GM21528 (cell line): ENCODE measurements around the gene RIMBP3B.
"Not testable (repeated sequence)": the region's sequence is repeated elsewhere in the genome, so short reads cannot be mapped to it uniquely, and the experiment has no call there.

Experiments
- ATAC-seq: cut with Tn5 transposase; IDR thresholded peaks from one replicate; pipeline ENCODE4 v1.9.1; 2021; ENCODE audit warnings: mild to moderate bottlenecking, moderate library complexity; ENCODE audit not compliant: unreplicated experiment, low FRiP score

The RIMBP3B gene, protein sequence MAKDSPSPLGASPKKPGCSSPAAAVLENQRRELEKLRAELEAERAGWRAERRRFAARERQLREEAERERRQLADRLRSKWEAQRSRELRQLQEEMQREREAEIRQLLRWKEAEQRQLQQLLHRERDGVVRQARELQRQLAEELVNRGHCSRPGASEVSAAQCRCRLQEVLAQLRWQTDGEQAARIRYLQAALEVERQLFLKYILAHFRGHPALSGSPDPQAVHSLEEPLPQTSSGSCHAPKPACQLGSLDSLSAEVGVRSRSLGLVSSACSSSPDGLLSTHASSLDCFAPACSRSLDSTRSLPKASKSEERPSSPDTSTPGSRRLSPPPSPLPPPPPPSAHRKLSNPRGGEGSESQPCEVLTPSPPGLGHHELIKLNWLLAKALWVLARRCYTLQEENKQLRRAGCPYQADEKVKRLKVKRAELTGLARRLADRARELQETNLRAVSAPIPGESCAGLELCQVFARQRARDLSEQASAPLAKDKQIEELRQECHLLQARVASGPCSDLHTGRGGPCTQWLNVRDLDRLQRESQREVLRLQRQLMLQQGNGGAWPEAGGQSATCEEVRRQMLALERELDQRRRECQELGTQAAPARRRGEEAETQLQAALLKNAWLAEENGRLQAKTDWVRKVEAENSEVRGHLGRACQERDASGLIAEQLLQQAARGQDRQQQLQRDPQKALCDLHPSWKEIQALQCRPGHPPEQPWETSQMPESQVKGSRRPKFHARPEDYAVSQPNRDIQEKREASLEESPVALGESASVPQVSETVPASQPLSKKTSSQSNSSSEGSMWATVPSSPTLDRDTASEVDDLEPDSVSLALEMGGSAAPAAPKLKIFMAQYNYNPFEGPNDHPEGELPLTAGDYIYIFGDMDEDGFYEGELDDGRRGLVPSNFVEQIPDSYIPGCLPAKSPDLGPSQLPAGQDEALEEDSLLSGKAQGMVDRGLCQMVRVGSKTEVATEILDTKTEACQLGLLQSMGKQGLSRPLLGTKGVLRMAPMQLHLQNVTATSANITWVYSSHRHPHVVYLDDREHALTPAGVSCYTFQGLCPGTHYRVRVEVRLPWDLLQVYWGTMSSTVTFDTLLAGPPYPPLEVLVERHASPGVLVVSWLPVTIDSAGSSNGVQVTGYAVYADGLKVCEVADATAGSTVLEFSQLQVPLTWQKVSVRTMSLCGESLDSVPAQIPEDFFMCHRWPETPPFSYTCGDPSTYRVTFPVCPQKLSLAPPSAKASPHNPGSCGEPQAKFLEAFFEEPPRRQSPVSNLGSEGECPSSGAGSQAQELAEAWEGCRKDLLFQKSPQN (N-terminal part only)

DNA sequence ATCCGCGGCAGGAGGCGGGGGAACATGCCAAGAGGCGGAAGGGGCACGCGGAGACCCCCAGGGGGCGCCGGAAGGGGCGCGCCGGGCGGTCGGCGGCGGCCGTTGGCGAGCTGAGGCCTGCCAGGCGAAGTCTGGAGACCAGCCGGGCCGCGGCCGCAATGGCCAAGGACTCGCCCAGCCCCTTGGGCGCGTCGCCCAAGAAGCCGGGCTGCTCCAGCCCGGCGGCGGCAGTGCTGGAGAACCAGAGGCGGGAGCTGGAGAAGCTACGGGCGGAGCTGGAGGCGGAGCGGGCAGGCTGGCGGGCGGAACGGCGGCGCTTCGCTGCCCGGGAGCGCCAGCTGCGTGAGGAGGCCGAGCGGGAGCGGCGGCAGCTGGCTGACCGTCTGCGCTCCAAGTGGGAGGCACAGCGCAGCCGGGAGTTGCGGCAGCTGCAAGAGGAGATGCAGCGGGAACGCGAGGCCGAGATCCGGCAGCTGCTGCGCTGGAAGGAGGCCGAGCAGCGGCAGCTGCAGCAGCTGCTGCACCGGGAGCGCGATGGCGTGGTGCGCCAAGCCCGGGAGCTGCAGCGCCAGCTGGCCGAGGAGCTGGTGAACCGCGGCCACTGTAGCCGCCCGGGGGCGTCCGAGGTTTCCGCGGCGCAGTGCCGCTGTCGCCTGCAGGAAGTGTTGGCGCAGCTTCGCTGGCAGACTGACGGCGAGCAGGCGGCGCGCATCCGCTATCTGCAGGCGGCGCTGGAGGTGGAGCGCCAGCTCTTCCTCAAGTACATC lies at the start of gene RIMBP3B:
RIMBP3B (plus strand) TSS at position 51 of the 767 bp plus-strand sequence; CDS start at position 159, 108 bp downstream.
- peak; percentile 79 for ATAC-seq

DNA sequence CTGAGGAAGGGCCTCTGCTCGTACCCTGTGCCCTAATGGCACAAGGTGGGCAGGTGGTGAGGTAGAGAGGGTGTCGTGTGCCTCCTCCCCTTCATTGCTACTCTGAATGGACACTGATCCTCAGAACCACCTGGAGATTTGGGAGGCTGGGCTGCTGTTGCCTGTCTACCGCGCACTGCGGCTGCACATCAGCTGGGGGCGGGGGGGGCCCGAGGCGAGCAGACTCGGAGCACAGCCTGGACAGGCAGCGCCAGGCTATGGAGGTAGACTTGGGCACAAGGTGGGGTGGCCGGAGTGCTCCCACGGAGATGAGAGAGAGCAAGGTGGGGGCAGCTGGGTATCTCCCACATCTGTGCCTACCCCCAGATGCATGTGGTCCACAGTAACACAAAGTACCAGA lies 26.0 kb upstream of the RIMBP3B start:
- not testable (repeated sequence) for ATAC-seq

DNA sequence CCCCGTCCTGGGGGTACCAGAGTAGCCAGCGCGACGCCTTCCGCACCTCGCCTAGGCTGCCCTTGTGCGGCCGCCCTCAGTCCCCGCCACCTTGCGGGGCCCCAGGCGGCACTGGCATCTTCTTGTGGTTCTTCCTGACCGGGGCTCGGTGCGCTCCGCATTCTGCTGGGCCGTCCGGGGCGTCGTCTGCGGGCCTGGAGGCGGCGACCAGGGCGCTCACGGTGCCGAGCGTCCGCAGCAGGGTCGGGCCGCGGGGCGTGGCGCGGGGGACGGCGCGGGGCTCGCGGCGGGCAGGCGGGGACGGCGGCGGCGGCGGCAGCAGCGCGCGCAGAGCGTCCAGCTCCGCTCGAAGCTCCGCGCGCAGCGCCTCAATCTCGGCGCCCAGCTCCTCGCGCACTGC lies 23.0 kb upstream of the RIMBP3B start:
- ATAC-seq, result not testable (repeated sequence)

DNA sequence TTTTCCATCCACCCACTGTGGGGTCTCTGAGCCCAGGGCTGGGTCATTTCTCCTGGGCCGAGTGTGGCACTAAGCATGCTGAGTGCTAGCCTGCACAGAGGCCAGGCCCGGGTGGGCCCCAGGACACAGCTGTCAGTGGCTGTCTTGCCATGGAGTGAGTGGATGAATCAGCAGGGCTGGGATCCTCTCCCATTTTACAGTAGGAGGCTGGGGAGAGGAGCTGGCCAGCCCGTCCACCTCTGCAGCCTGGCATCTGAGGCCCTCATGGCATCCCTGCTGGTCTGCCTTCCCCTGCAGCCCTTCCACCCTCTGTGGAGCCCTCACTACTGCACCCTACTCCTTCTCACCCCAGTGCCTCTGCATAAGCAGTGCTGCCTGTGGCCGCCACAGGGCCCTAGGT lies 21.1 kb upstream of the RIMBP3B start:
- not testable (repeated sequence) for ATAC-seq

DNA sequence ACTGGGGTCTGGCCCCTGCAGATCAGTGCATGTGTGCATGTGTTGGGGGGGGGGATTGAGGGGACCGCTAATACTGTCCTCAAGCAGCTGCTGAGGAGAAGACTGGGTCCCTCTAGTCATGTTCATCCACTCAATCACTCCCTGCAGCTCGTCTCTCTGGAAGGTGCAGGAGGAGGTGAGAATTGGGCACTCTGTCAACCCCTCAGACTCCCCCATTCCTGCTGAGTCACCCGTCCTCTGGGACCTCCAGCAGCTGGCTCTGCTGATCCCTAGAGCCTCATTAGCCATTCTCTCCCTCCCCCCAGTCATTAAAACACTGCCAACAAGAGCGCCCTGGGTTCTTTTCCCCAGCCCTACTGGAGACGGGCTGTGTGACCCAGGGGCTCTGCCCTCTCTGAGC lies 20.5 kb upstream of the RIMBP3B start:
- ATAC-seq, result not testable (repeated sequence)

DNA sequence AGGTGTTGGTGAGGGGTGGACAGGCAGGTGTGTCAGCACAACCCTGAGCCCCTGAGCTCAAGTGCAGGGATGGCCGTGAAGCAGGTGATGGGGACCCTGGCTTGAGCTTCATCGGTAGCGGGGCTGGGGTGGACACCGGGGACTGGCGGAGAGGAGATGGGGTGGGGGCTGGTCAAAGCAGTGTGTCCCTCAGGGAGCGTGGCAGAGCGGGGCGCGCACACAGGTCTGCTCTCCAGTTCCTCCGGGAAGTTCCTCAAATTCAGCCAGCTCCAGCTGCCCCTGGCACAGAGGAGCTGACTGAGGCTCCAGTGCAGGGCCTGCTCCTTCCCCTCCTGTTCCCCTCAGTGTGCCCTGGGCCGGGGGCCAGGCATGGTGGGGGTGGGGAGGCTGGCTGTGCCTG lies 19.7 kb upstream of the RIMBP3B start:
- not testable (repeated sequence) for ATAC-seq

DNA sequence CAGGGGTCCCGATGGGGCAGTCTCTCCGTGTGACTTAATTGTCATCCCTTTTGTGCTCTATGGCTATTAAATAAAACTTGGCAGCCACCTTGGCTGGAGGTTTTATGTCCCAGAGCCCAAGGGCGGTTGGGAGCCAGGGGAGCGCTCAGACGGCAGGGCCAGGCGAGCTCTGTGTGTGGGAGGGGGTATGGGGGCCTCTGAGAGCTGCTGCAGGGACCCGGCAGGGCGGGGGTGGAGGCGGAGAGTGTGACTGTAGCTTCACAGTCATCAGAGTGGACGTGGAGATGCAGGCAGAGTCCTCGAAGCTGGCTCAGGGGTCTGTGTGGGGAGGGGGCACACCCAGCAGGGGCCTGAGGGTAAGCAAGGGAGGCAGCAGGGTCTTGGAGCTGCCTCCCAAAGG lies 19.2 kb upstream of the RIMBP3B start:
- not testable (repeated sequence) for ATAC-seq

DNA sequence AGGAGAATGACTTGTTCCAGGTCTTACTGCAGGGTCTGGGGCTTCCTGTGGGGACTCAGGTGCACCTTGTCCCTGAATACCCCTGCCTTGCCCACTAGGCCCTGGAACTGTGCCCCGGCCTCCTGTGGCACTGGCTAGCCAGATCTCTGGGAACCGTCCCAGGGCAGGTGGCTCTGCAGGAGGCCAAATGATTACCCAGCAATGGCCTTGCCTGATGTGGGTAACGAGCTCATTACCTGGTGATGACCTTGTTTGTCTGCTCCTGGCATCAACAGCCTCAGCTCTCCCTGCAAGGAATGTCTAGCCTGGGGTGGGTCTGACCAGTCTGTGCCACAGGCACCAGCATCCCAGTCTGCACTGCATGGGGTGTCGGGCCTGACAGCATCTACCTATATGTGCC lies 18.2 kb upstream of the RIMBP3B start:
- ATAC-seq, result not testable (repeated sequence)

DNA sequence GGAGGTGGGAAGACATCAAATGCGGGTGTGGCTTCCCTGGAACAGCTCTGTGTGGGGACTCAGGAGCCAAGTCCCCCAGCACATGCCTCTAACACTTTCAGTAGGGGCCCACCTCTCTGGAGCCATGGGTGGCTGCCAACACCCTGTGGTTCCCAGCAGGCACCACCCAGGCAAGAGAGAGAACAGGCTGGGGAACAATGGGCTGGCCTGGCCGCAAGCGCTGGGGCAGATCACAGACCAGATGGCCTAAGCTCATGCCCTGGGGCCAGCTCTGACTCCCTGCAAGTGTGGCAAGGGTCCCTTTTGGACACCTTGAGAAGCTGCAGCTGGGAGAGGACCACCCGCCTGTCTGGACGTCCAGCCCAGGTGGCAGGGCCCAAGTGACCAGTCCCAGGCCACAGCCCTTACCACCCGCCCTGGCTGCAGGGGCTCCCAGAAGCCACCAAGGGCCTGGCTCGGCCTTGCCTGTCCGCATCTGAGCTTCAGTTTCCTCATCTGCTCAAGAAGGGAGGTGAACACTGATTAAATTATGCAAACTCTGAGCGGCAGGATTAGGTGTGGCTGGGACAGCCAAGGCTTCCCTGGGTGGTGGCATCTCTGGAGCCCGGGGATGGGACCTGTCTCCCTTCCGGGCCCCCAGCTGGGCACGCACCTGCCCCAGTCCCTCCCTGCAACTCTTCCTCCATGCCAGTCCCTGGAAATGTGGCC lies 14.8 kb upstream of the RIMBP3B start:
- not testable (repeated sequence) for ATAC-seq

DNA sequence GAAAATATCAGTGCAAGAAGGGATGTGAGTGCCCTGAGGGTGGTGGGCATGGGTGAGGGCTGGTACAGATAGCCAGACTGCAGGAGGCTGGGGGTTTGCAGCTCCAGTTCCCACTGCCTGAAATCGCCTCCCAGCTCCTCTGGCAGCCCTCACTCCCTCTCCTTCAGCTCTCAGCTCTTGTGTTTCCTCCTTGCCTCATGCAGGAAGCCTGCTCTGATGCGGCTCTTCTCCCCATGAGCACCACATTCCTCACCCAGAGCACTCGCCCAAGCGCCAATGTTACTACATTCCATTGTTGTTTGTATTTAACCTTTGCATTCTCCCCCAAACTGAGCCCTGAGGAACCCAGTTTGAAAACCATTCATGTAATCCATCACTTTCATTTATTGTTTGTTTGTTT lies 7.7 kb upstream of the RIMBP3B start:
- ATAC-seq, result not testable (repeated sequence)

DNA sequence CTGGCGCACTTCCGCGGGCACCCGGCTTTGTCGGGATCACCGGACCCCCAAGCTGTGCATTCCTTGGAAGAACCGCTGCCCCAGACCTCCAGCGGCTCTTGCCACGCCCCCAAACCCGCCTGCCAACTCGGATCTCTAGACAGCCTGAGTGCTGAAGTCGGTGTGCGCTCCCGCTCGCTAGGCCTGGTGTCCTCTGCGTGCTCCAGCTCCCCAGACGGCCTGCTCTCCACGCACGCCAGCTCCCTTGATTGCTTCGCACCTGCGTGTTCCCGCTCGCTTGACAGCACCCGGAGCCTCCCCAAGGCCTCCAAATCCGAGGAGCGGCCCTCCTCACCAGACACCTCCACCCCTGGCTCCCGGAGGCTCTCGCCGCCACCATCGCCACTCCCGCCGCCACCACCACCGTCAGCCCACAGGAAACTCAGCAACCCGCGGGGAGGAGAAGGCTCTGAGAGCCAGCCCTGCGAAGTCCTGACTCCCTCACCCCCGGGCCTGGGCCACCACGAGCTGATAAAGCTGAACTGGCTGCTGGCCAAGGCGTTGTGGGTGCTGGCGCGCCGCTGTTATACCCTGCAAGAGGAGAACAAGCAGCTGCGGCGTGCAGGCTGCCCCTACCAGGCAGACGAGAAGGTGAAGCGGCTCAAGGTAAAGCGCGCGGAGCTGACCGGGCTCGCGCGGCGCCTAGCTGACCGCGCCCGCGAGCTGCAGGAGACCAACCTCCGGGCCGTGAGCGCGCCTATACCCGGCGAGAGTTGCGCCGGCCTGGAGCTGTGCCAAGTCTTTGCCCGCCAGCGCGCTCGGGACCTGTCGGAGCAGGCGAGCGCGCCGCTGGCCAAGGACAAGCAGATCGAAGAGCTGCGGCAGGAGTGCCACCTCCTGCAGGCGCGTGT lies 1.2 kb downstream of the RIMBP3B start:
- peak; percentile 28 for ATAC-seq

DNA sequence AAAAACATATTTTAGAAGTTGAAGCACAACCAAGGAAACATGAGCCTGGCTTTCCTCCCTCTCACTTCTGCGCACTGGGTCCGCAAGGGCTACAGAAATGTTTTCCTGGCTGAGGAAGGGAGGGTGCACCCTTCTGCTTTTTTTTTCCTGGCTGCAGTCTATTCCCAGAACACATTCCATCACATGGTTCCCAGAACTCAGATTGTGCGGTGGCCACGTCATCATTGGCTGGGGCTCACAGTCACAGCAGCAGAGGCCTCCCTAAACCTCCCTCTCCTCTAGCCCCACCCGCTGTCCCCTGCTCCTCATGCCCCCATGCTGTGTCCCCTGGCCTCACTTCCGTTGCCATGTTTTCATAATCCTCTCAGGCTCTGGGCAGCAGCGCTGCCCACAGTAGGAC lies 5.9 kb downstream of the RIMBP3B start:
- not testable (repeated sequence) for ATAC-seq

DNA sequence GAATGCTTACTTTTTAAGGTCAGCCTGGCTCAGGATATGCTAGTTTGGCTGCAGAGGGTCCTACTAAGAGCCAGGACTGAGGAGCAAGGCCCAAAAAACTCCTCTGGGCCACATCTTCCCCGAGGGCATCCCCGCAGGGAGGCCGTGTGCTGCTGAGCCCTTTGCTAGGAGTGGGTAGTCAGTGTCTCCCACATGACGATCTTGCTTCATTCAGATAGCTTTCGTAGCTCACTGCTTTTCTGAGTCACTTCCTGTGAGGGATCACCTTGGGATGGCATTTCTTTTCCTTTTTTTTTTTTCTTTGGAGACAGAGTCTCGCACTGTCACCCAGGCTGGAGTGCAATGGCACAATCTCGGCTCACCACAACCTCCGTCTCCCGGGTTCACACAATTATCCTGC lies 6.5 kb downstream of the RIMBP3B start:
- not testable (repeated sequence) for ATAC-seq

DNA sequence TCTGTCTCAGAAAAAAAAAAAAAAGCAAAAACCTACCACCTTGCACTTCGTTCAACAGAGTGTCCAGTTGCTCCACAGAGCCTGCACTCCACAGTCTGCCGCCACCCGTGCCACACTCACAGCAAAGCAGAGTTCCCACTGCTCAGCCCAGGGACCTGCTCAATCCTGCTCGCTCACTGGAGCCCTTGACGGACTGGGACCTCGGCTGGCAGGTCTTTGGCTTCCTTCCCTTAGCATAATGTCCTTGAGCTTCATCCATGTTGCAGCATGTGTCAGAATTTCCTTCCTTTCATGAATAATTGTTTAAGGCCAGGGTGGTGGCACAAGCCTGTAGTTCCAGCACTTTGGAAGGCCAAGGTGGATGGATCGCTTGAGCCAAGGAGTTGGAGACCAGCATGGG lies 11.1 kb downstream of the RIMBP3B start:
- ATAC-seq, result not testable (repeated sequence)

DNA sequence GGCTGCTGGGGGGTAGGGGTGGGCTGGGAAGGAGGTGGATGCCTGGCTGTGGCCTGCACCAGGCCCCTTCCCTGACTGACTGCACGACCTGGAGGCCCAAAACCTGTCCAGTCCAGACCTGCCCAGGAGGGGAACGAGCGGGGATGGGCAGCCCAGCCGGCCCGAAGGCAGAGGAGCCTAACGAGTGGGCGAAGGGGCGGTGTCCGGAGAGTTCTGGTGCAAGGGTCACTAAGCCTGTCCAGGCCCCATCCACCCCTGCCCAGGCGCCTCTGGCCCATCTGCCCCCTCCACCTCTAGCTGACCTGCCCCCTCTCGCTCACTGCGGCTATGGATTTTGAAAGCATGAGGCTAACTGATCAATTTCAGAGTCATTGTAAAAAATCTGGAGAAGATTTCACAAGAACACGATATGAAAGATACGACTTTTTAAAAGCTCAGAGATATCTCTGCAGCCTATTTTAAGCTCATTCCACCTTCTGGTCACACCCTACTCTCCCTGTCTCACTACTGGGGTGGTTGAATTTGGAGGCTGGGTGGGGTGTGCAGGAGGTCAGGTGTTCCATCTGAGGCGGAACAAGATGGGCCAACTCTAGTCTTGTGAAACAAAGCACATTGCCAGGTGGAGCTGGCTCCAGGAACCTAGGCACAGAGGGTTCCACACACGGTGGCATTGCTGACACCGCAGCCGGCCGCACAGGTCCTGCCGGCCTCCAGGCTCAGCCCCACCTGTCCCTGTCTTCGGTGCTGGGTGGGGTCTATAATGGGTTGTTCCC lies 17.8 kb downstream of the RIMBP3B start:
- not testable (repeated sequence) for ATAC-seq

DNA sequence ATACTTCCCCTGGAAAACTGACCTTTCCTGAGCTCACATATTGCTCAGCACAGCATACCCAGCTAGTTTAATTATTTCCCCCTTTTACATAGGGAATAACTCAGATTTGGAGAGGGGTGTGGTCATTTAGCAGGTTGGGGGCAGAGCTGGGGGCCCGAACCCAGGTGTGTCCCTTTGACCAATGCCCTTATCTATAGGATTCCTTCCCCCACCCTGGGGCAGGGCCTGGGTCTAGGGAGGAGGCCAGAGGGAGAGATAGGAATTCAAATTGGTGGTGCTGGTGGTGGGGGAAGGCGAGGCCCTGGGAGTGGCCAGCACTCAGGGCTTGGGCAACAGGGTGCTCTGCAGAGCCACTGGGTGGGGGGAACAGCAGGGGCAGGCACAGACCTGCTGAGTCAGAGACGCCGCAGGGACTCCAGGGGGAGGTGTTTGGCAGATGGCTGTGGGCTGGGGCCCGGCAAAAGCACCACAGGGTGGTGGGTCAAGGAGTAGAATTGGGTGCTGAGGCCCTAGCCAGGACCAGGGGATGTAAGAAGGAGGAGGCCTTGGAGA lies 19.3 kb downstream of the RIMBP3B start:
- ATAC-seq, result not testable (repeated sequence)

DNA sequence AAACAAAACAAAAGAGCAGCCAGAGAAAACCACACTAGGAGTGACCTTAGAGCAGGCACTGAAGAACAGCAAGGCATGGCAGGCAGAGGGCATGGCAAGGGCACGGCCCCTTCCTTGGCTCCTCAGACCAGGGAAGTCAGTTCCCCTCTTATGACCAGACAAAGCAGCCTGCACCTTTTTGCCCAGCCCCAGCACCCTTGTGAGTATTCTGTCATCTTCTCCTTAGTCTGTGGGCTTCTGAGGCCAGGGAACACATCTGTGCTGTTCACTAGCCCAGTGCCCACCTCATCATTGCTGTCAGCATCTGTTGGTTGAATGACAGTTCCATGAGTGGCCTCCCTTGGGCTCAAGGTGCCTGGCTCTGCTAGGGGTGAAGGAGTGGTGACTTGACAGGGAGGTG lies 23.6 kb downstream of the RIMBP3B start:
- ATAC-seq, result not testable (repeated sequence)
